Measurements from ENCODE around the gene KCNH1. TPM values are rescaled to one million over a fixed set of nuclear protein-coding genes. Genes with fewer than 3 reads are reported as not detected.

The KCNH1 gene
- total RNA-seq, 1 experiment from 2014 or later, result not detected

DNA sequence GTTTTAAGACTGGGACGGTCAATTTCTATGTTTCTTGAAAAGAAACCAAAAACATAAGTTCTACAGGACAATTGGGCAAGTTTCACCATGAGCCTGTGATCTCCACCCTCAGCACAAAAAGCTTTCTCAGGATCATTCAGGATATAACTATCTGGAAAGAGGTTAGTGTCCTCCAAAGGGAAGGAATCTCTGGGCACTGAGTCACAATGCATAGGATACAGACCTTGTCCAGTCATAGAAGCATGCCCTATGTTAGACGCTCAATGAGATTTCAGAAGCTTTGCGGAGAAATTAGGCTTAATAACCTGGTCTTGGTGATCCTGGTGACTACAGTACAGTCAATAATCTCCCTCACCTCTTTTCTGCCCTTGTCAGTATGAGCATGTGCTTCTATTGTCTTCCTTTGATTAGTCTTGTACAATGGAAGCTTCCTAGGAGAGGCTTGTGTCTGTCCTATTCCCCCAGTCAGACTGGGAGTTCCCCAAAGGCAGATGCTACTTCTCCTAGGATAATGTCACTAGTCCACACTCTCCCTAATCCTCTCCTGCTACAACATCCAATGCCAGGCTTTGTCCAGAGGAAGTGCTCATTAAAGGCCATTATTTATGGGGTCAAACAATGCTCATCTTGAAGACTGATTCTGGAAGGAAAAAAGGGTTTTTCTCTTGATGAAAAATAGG is 97.4 kb downstream of the KCNH1 start:
- Histone ChIP-seq H3K36me3 (ENCODE audit: control insufficient read depth in 1 of 2, insufficient read depth in 2 of 2, low read length in 2 of 2) (no peaks in the 10 kb centered on the region), H3K9ac (ENCODE audit: low read length) (no peak overlapping the region), H3K79me2 (ENCODE audit: insufficient read depth, low read length) (no peaks in the 10 kb centered on the region), H3K27ac (ENCODE audit: low read depth, low read length) (no peak overlapping the region), H3K4me2 (ENCODE audit: low read length) (peak overlapping the region; percentile 35), H4K20me1 (ENCODE audit: insufficient read depth) (no peaks in the 10 kb centered on the region), H3K4me1 (ENCODE audit: control insufficient read depth in 1 of 2, insufficient read depth in 2 of 2, low read length in 2 of 2) (peaks cover 0 to 14% of the 10 kb centered on the region in 2 experiments; a peak in 2 of 4 replicates), H3K9me3 (ENCODE audit: control insufficient read depth in 1 of 2, insufficient read depth in 1 of 2, low read depth in 1 of 2, low read length in 2 of 2) (no peaks in the 10 kb centered on the region), H3K9me2 (ENCODE audit: insufficient read depth) (no peaks in the 10 kb centered on the region), H3K27me3 (ENCODE audit: insufficient read depth, low read length) (peaks cover 9% of the 10 kb centered on the region; the same call in 1 of the 2 replicates), H2AFZ (ENCODE audit: low read depth, low read length, poor library complexity, severe bottlenecking) (peak overlapping the region; percentile 46), H3K4me3 (replicated peaks in 1 of 2; ENCODE audit: low read depth in 1 of 2, low read length in 2 of 2) (no peak overlapping the region)
- ChIA-PET CTCF (no interaction called here), RAD21 (ENCODE audit: low non-redundant PET in 1 of 2, low total read pairs in 2 of 2, uncharacterized antibody in 2 of 2, unreplicated experiment in 2 of 2) (no interaction called here), POLR2A (no interaction called here)
- intact Hi-C loops (cut with micrococcal nuclease), result no loop called here
- DNase-seq (ENCODE audit: low read depth, low spot score), result no peak
- BruUV-seq (replicated peaks), result no TSS peak
- TF ChIP-seq EZH2 (IDR thresholded peaks at IDR 0.05) (no peak), SIN3A (IDR thresholded peaks at IDR 0.05; ENCODE audit: low read depth) (no peak)
- ATAC-seq, result peak; percentile 46

DNA sequence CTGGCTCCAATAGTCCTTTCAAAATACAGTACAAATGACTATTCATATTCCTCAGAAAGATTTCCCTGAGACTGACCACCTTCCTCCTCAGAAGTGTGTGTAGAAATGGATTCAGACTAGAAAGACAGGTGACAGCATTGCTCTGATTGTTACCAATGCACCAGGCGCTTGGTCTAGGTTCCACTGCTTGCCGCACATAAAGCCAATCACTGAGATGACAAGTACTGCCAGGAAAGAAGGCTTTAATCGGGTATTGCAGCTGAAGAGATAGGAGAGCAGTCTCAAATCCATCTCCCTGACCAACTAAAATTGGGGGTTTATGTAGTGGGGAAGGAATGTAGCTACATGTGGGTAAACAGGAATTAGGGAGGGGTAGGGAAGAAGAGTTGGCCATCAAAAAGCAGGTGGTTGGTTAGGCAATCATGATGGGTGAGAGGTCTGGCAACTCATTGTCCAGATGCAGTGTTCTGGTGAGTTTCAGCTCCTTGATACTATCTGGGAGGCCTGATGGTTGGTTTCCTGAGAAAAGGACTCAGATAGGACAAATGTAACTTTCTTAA is 98.0 kb downstream of the KCNH1 start:
- Histone ChIP-seq H4K20me1 (ENCODE audit: insufficient read depth) (no peaks in the 10 kb centered on the region), H3K4me3 (replicated peaks in 1 of 2; ENCODE audit: low read depth in 1 of 2, low read length in 2 of 2) (no peak overlapping the region), H3K9me3 (ENCODE audit: control insufficient read depth in 1 of 2, insufficient read depth in 1 of 2, low read depth in 1 of 2, low read length in 2 of 2) (no peaks in the 10 kb centered on the region), H3K4me2 (ENCODE audit: low read length) (no peak overlapping the region), H2AFZ (ENCODE audit: low read depth, low read length, poor library complexity, severe bottlenecking) (peak overlapping the region; percentile 46), H3K27ac (ENCODE audit: low read depth, low read length) (no peak overlapping the region), H3K9ac (ENCODE audit: low read length) (no peak overlapping the region), H3K9me2 (ENCODE audit: insufficient read depth) (no peaks in the 10 kb centered on the region), H3K27me3 (ENCODE audit: insufficient read depth, low read length) (peaks cover 3% of the 10 kb centered on the region), H3K4me1 (ENCODE audit: control insufficient read depth in 1 of 2, insufficient read depth in 2 of 2, low read length in 2 of 2) (peaks cover 0 to 14% of the 10 kb centered on the region in 2 experiments; a peak in 2 of 4 replicates), H3K79me2 (ENCODE audit: insufficient read depth, low read length) (no peaks in the 10 kb centered on the region), H3K36me3 (ENCODE audit: control insufficient read depth in 1 of 2, insufficient read depth in 2 of 2, low read length in 2 of 2) (no peaks in the 10 kb centered on the region)
- BruUV-seq (replicated peaks), result no TSS peak
- ATAC-seq (no peak), DNase-seq (ENCODE audit: low read depth, low spot score) (no peak)
- ChIA-PET RAD21 (ENCODE audit: low non-redundant PET in 1 of 2, low total read pairs in 2 of 2, uncharacterized antibody in 2 of 2, unreplicated experiment in 2 of 2) (no interaction called here), POLR2A (no interaction called here), CTCF (no interaction called here)
- TF ChIP-seq, protein P1, sequence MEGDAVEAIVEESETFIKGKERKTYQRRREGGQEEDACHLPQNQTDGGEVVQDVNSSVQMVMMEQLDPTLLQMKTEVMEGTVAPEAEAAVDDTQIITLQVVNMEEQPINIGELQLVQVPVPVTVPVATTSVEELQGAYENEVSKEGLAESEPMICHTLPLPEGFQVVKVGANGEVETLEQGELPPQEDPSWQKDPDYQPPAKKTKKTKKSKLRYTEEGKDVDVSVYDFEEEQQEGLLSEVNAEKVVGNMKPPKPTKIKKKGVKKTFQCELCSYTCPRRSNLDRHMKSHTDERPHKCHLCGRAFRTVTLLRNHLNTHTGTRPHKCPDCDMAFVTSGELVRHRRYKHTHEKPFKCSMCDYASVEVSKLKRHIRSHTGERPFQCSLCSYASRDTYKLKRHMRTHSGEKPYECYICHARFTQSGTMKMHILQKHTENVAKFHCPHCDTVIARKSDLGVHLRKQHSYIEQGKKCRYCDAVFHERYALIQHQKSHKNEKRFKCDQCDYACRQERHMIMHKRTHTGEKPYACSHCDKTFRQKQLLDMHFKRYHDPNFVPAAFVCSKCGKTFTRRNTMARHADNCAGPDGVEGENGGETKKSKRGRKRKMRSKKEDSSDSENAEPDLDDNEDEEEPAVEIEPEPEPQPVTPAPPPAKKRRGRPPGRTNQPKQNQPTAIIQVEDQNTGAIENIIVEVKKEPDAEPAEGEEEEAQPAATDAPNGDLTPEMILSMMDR (IDR thresholded peaks at IDR 0.05 in 2 of 3, conservative IDR thresholded peaks at IDR 0.05 in 1 of 3; ENCODE audit: borderline replicate concordance in 1 of 3, insufficient read depth in 1 of 3, low read depth in 2 of 3, low read length in 2 of 3), result no peak
- TF ChIP-seq, protein P2, sequence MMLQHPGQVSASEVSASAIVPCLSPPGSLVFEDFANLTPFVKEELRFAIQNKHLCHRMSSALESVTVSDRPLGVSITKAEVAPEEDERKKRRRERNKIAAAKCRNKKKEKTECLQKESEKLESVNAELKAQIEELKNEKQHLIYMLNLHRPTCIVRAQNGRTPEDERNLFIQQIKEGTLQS (IDR thresholded peaks at IDR 0.05), result no peak
- TF ChIP-seq, protein P3, sequence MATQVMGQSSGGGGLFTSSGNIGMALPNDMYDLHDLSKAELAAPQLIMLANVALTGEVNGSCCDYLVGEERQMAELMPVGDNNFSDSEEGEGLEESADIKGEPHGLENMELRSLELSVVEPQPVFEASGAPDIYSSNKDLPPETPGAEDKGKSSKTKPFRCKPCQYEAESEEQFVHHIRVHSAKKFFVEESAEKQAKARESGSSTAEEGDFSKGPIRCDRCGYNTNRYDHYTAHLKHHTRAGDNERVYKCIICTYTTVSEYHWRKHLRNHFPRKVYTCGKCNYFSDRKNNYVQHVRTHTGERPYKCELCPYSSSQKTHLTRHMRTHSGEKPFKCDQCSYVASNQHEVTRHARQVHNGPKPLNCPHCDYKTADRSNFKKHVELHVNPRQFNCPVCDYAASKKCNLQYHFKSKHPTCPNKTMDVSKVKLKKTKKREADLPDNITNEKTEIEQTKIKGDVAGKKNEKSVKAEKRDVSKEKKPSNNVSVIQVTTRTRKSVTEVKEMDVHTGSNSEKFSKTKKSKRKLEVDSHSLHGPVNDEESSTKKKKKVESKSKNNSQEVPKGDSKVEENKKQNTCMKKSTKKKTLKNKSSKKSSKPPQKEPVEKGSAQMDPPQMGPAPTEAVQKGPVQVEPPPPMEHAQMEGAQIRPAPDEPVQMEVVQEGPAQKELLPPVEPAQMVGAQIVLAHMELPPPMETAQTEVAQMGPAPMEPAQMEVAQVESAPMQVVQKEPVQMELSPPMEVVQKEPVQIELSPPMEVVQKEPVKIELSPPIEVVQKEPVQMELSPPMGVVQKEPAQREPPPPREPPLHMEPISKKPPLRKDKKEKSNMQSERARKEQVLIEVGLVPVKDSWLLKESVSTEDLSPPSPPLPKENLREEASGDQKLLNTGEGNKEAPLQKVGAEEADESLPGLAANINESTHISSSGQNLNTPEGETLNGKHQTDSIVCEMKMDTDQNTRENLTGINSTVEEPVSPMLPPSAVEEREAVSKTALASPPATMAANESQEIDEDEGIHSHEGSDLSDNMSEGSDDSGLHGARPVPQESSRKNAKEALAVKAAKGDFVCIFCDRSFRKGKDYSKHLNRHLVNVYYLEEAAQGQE (IDR thresholded peaks at IDR 0.05; ENCODE audit: low read depth), result no peak
- no peak for TF ChIP-seq FOSL1 (IDR thresholded peaks at IDR 0.05; ENCODE audit: low read depth)
- intact Hi-C loops (cut with micrococcal nuclease), result no loop called here

Measured in HCT116 (cell line).